HepG2 (cell line): ENCODE data around the gene RAB43. TPM values are rescaled to one million over a fixed set of nuclear protein-coding genes. Genes with fewer than 3 reads are reported as not detected.

Experiments used
- ATRX ChIP-seq: sonication (generic); formaldehyde crosslinking; IDR thresholded peaks from 2 replicates; pipeline ENCODE4 v1.4.0; 2020; ENCODE audit warnings: missing genetic modification reagents, borderline replicate concordance
- CBFB ChIP-seq: sonication (generic); formaldehyde crosslinking; IDR thresholded peaks from 2 replicates; pipeline ENCODE4 v1.4.0; 2020; ENCODE audit warnings: missing genetic modification reagents
- CC2D1A ChIP-seq: sonication (generic); formaldehyde crosslinking; IDR thresholded peaks from 2 replicates; pipeline ENCODE4 v1.8.1; 2023; ENCODE audit warnings: mild to moderate bottlenecking, missing genetic modification reagents
- DNMT3B ChIP-seq: conservative IDR thresholded peaks from 2 replicates; pipeline ENCODE4 v1.6.1; 2016; ENCODE audit warnings: missing biosample characterization, control low read depth
- ETV5 ChIP-seq: IDR thresholded peaks from 2 replicates; pipeline ENCODE4 v1.6.1; 2018; ENCODE audit warnings: missing biosample characterization, missing genetic modification reagents, inconsistent platforms, borderline replicate concordance
- FOXC1 ChIP-seq: sonication (generic); formaldehyde crosslinking; IDR thresholded peaks from 2 replicates; pipeline ENCODE4 v1.8.0; 2022; ENCODE audit warnings: mild to moderate bottlenecking, missing genetic modification reagents, borderline replicate concordance
- KLF15 ChIP-seq: sonication (generic); formaldehyde crosslinking; IDR thresholded peaks from 2 replicates; pipeline ENCODE4 v1.8.1; 2023; ENCODE audit warnings: borderline replicate concordance, mild to moderate bottlenecking, inconsistent platforms, missing genetic modification reagents, mixed read lengths
- KLF9 ChIP-seq: IDR thresholded peaks from 2 replicates; pipeline ENCODE4 v1.6.1; 2016; ENCODE audit warnings: low read depth
- MYC ChIP-seq: sonication (generic); formaldehyde crosslinking; IDR thresholded peaks from 2 replicates; pipeline ENCODE4 v1.9.0; 2021; ENCODE audit warnings: missing genetic modification reagents, borderline replicate concordance
- SOX6 ChIP-seq, 2 experiments: fragments of 450-650 bp in 1 of 2; sonication (generic) in 1 of 2; formaldehyde crosslinking in 1 of 2; IDR thresholded peaks; 2 replicates each; pipeline versions ENCODE4 v1.4.0 to v1.6.1; 2017 to 2020; ENCODE audit warnings: antibody characterized with exemption in 1 of 2, mild to moderate bottlenecking in 1 of 2, missing genetic modification reagents in 1 of 2
- U2AF2 ChIP-seq: fragments of 200-400 bp; formaldehyde crosslinking; IDR thresholded peaks from 2 replicates; pipeline ENCODE4 v1.6.1; 2017; ENCODE audit warnings: low read depth, mild to moderate bottlenecking, low read length
- ZBED4 ChIP-seq: sonication (generic); formaldehyde crosslinking; IDR thresholded peaks from 2 replicates; pipeline ENCODE4 v1.4.0; 2020; ENCODE audit warnings: missing genetic modification reagents, borderline replicate concordance
- ZBTB46 ChIP-seq: sonication (generic); formaldehyde crosslinking; IDR thresholded peaks from 2 replicates; pipeline ENCODE4 v1.4.0; 2020; ENCODE audit warnings: mild to moderate bottlenecking, missing genetic modification reagents, borderline replicate concordance
- ZMYM3 ChIP-seq: sonication (generic); formaldehyde crosslinking; IDR thresholded peaks from 2 replicates; pipeline ENCODE4 v1.5.1; 2020; ENCODE audit warnings: mild to moderate bottlenecking, missing genetic modification reagents
- ZNF224 ChIP-seq: sonication (generic); formaldehyde crosslinking; IDR thresholded peaks from 2 replicates; pipeline ENCODE4 v1.5.0; 2020; ENCODE audit warnings: mild to moderate bottlenecking, missing genetic modification reagents
- ZNF251 ChIP-seq: sonication (generic); formaldehyde crosslinking; IDR thresholded peaks from 2 replicates; pipeline ENCODE4 v1.9.0; 2021; ENCODE audit warnings: mild to moderate bottlenecking, missing genetic modification reagents
- ZNF331 ChIP-seq: sonication (generic); formaldehyde crosslinking; IDR thresholded peaks from 2 replicates; pipeline ENCODE4 v1.4.0; 2020; ENCODE audit warnings: missing genetic modification reagents
- ZNF33B ChIP-seq: sonication (generic); formaldehyde crosslinking; IDR thresholded peaks from 2 replicates; pipeline ENCODE4 v1.5.1; 2020; ENCODE audit warnings: mild to moderate bottlenecking, missing genetic modification reagents
- ZNF451 ChIP-seq: sonication (generic); formaldehyde crosslinking; IDR thresholded peaks from 2 replicates; pipeline ENCODE4 v1.5.0; 2020; ENCODE audit warnings: mild to moderate bottlenecking, missing genetic modification reagents
- ZNF503 ChIP-seq: sonication (generic); formaldehyde crosslinking; IDR thresholded peaks from 2 replicates; pipeline ENCODE4 v1.4.0; 2020; ENCODE audit warnings: missing genetic modification reagents
- ZNF572 ChIP-seq: sonication (generic); formaldehyde crosslinking; IDR thresholded peaks from 2 replicates; pipeline ENCODE4 v1.5.1; 2020; ENCODE audit warnings: mild to moderate bottlenecking, missing genetic modification reagents
- ZNF674 ChIP-seq: sonication (generic); formaldehyde crosslinking; IDR thresholded peaks from 2 replicates; pipeline ENCODE4 v1.5.0; 2020; ENCODE audit warnings: low read depth, mild to moderate bottlenecking, missing genetic modification reagents
- ZNF678 ChIP-seq: sonication (generic); formaldehyde crosslinking; IDR thresholded peaks from 2 replicates; pipeline ENCODE4 v1.4.0; 2020; ENCODE audit warnings: mild to moderate bottlenecking, missing genetic modification reagents
- polyA plus RNA-seq, 8 experiments: library from polyadenylated mRNA; depleted of rRNA in 3 of 8; stranded (reverse) in 7 of 8; unstranded in 1 of 8; fragments of >200 nt; fragmentation: Illumina TruSeq in 4 of 8; extraction: Trizol in 4 of 8; gene quantifications; 2 replicates each; pipeline versions ENCODE4 v1.2.1 to v1.2.3, GENCODE V29; 2011 to 2016; ENCODE audit warnings: low read depth in 4 of 8, missing spikeins in 1 of 8, mixed read lengths in 1 of 8; ENCODE audit not compliant: insufficient read depth in 1 of 8
- total RNA-seq, 5 experiments: library from RNA; depleted of rRNA; stranded (reverse); fragments of >200 nt; fragmentation: Illumina TruSeq; extraction: Trizol; gene quantifications; 2 replicates each; pipeline ENCODE4 v1.2.3, GENCODE V29; 2016; ENCODE audit warnings: low read depth in 1 of 5

RAB43 gene
- total and polyA plus RNA-seq, 2 of the 13 experiments (the other 11 are each of a cell fraction or from before 2014, with no cell fraction given) = 11.8 to 18.4 TPM

GRCh38 chr3:129119365-129120100 lies 2.1 kb downstream of the RAB43 start (continued):
- TF ChIP-seq CC2D1A (CRISPR knock-in tag) (0 out of 2 replicates have a peak, but pooled peaks have one; percentile 58), CBFB (CRISPR knock-in tag) (peak; percentile 88), ZNF572 (CRISPR knock-in tag) (no peak), ZMYM3 (CRISPR knock-in tag) (peak; percentile 67; the same call in 1 of the 2 replicates), ETV5 (CRISPR knock-in tag) (peak; percentile 84), ZBTB46 (CRISPR knock-in tag) (no peak), ATRX (no peak), MYC (peak; percentile 78; the same call in 1 of the 2 replicates), U2AF2 (no peak), ZNF224 (0 out of 2 replicates have a peak, but pooled peaks have one; percentile 68), ZNF251 (CRISPR knock-in tag) (no peak), KLF9 (CRISPR knock-in tag) (no peak; the same call in 1 of the 2 replicates), ZBED4 (peak; percentile 88; the same call in 1 of the 2 replicates), ZNF451 (no peak), DNMT3B (no peak), SOX6 (IDR thresholded peaks at IDR 0.05) (no peak), SOX6 (CRISPR knock-in tag; IDR thresholded peaks at IDR 0.05) (peak; percentile 89), ZNF674 (no peak), ZNF678 (no peak), ZNF331 (CRISPR knock-in tag) (peak; percentile 98), ZNF33B (no peak), KLF15 (CRISPR knock-in tag) (no peak), FOXC1 (CRISPR knock-in tag) (peak; percentile 13; the same call in 1 of the 2 replicates), ZNF503 (CRISPR knock-in tag) (peak; percentile 47; the same call in 1 of the 2 replicates)
